Coronary artery (tissue), 2 donors: Measurements from ENCODE around the gene NCAPH2.

ENCODE experiments used
- DNase-seq: peaks from one replicate; pipeline ENCODE4 v3.0.0-alpha.2; 2017; ENCODE audit warnings: low spot score
- H3K27ac ChIP-seq, 2 donors: fragments of 200-600 bp; sonication (generic); one replicate each; pipeline ENCODE4 v1.5.1; 2016 to 2019
- H3K4me3 ChIP-seq: fragments of 200-600 bp; sonication (generic); 2 replicates; pipeline ENCODE4 v1.5.1; 2016; ENCODE audit warnings: mild to moderate bottlenecking, moderate library complexity
- TF ChIP-seq, protein P1 (sequence below): fragments of 200-600 bp; sonication (generic); IDR thresholded peaks from one replicate; pipeline ENCODE4 v1.5.1; 2019; ENCODE audit warnings: antibody characterized with exemption

NCAPH2 gene

DNA sequence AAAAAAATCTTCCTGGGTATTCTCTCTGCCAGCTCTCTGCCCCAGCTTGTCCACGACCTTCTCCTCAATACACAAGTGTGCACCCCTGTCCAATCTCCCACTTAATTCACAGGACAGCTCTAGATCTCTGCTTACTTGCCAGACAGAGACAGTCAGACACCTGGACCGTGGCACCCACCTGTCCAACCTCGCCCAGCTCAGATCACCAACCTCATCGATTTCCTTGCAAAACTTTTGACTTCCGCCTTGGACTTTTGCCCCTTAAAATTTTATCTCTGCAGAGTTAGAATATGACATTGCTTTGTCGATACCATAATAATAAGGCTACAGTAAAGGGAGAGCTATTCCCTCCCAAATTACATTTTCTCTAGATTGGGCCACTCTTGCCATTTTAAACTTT is 10.9 kb upstream of the NCAPH2 start:
- TF ChIP-seq, protein P1, sequence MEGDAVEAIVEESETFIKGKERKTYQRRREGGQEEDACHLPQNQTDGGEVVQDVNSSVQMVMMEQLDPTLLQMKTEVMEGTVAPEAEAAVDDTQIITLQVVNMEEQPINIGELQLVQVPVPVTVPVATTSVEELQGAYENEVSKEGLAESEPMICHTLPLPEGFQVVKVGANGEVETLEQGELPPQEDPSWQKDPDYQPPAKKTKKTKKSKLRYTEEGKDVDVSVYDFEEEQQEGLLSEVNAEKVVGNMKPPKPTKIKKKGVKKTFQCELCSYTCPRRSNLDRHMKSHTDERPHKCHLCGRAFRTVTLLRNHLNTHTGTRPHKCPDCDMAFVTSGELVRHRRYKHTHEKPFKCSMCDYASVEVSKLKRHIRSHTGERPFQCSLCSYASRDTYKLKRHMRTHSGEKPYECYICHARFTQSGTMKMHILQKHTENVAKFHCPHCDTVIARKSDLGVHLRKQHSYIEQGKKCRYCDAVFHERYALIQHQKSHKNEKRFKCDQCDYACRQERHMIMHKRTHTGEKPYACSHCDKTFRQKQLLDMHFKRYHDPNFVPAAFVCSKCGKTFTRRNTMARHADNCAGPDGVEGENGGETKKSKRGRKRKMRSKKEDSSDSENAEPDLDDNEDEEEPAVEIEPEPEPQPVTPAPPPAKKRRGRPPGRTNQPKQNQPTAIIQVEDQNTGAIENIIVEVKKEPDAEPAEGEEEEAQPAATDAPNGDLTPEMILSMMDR = no peak

DNA sequence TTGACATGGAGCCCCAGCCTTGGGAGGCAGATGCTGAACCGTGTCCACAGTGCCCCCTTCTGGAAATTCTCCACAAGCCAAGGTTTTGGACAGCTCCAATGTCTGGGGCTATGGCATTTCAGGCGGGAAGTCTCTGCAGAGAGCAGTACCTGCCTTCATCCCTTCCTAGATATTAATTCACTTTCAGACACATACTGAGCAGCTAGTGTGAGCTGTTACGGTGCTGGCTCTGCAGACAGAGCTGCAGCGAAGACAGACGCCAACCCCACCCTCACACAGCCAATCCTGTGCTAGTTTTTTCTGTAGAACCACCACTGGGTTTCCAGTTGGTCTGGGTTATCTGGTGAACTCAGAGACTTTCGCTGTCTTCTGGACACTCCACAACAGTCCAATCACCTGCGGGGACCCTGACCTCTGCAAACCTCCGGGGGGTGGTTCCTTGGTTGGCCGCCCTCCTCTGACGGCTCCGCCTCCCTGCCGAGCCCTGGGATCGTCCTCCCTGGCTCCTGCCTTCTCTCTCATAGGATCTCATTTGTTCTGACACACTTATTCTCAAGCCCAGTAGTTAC is 9.6 kb upstream of the NCAPH2 start:
- TF ChIP-seq, protein P1 = peak; percentile 18
- Histone ChIP-seq H3K4me3 (no peak overlapping the region), H3K27ac (no peak overlapping the region)
- no peak for DNase-seq

More for the DNA sequence above, 10.9 kb upstream of the NCAPH2 start:
- no peak for DNase-seq
- H3K4me3 ChIP-seq = no peak overlapping the region
- no peak overlapping the region for H3K27ac ChIP-seq

DNA sequence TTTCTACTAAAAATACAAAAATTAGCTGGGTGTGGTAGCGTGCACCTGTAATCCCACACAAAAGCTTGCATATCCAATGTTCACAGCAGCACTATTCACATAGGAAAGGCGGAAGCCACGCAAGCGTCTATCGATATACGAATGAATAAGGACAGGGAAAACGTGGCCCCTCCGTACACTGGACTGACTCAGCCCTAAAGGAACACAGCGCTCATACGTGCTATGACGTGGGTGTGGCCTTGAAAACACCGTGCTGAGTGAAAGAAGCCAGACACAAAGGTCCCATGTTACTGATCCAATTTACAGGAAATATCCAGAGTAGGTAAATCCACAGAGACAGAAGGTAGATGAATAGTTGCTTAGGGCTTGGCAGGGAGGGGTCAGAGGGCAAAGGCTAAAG is 7.6 kb upstream of the NCAPH2 start:
- H3K4me3 ChIP-seq = no peak overlapping the region
- H3K27ac ChIP-seq = no peak overlapping the region
- TF ChIP-seq, protein P1 = no peak
- no peak for DNase-seq

DNA sequence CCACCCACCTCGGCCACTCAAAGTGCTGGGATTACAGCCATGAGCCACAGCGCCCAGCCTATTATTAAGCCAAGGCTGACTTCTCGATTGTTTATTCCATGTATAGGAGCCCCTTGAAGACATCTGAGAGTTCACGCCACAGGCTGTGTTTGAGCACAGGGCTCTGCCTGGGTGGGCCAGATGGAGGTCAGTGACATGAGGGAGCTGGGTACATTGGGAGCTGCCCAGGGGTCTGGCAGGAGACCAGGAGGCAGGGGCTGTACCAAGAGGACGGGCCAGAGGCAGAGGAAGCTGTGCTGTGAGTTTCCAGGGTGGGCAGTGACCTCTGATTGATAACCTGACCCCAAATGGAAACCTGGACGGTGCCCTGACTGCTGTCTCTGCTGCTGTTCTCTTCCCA is 5.9 kb upstream of the NCAPH2 start:
- TF ChIP-seq, protein P1 = no peak
- H3K27ac ChIP-seq = no peak overlapping the region
- DNase-seq = no peak
- H3K4me3 ChIP-seq = no peak overlapping the region

DNA sequence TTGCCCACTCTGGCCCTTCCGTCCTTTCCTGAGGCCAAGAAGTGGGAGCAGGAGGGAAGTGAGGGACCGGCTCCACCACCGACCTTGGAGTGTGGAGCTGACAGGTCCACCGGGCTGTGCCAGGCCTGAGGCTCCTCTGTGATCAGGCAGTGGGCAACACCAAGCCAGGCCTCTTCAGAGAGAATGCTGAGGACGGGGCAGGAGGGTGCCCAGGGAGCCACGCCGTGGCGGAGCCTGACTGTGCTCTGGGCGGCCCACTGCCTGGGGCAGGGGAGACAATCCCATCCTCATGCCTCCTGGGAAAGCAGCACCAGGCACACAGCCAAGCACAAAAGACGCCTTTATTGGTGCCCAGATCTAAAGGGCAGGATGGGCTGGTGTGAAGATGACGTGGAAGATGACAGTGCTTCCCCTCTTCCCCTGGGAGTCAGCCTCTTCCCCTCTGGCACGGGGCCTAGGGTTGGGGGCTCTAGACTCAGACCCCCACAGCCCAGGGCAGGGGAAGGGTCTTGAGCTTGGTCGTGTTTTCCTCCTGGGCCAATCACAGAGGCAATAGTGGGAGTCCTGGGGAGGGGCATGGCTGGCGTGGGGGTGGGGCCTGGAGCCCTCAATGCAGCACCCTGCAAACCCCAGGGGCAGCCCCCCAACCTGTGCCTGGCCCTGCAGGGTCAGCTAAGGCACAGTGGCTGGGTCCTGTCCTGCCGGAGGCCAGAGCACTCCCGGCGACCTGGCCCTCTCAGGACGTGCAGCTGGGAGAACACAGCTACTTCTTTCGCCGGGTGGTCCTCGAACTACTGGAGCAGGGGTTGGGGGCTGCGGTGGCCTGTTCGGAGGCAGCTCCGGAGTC is 5.2 kb upstream of the NCAPH2 start:
- TF ChIP-seq, protein P1 = no peak
- no peak overlapping the region for H3K27ac ChIP-seq

DNA sequence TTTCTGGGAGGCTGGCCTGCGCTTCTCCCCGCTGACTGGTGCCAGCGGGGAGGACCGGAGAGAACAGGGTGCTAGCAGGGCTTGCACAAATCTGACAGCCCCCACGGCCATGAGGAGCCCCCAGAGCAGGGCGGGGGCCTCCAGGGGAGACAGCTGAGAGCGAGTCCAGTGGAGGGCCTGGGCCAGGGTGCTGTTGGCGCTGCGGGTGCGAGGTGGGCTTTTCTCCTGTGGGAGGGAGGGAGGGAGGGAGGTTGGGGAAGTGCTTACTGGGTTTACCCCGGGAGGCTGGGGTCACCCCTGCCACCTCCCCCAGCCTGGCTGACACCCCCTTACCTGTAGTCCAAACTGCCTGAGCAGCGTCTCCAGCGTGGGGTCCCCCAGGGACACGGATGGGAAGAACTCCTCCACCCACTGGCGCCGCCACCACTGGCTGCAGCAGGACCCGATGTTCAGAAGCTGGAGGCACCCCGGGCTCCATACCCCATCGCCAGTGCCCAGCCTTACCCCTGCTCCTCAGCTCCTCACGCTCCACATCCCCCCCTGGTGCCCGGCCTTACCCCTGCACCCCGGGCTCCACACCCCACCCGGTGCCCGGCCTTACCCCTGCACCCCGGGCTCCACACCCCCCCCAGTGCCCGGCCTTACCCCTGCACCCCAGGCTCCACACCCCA is 4.4 kb upstream of the NCAPH2 start:
- TF ChIP-seq, protein P1 = no peak
- no peak for DNase-seq
- Histone ChIP-seq H3K4me3 (no peak overlapping the region), H3K27ac (no peak overlapping the region)

More for the DNA sequence above, 5.2 kb upstream of the NCAPH2 start:
- H3K4me3 ChIP-seq = no peak overlapping the region
- no peak for DNase-seq
